Muscle layer of duodenum (tissue), 2 donors: ENCODE measurements around the gene OXSM.

Experiments
- H3K27ac ChIP-seq: one replicate; pipeline ENCODE4 v1.7.0; 2013; ENCODE audit warnings: mild to moderate bottlenecking, low read length
- H3K27me3 ChIP-seq: one replicate; pipeline ENCODE4 v1.7.0; 2013; ENCODE audit warnings: low read depth, mild to moderate bottlenecking, control low read depth, low read length
- H3K36me3 ChIP-seq, 2 donors: one replicate each; pipeline ENCODE4 v1.7.0; 2013; ENCODE audit warnings: low read length in 2 of 2, control low read depth in 1 of 2, mild to moderate bottlenecking in 1 of 2; ENCODE audit not compliant: insufficient read depth in 2 of 2, control insufficient read depth in 1 of 2
- H3K4me1 ChIP-seq, 2 donors: one replicate each; pipeline ENCODE4 v1.7.0; 2013; ENCODE audit warnings: low read length in 2 of 2, mild to moderate bottlenecking in 2 of 2, control low read depth in 1 of 2, moderate library complexity in 1 of 2; ENCODE audit not compliant: insufficient read depth in 2 of 2, control insufficient read depth in 1 of 2
- H3K4me3 ChIP-seq, 2 donors: one replicate each; pipeline ENCODE4 v1.7.0; 2013; ENCODE audit warnings: low read length in 2 of 2, low read depth in 1 of 2, mild to moderate bottlenecking in 1 of 2
- H3K9me3 ChIP-seq, 2 donors: one replicate each; pipeline ENCODE4 v1.7.0; 2013; ENCODE audit warnings: low read length in 2 of 2, control low read depth in 1 of 2, mild to moderate bottlenecking in 1 of 2; ENCODE audit not compliant: control insufficient read depth in 1 of 2
- donor health status: healthy.

OXSM gene

GRCh38 chr3:25834346-25834745, 44.5 kb downstream of the OXSM start:
- Histone ChIP-seq H3K36me3 (no peaks in the 10 kb centered on the region), H3K4me3 (no peak overlapping the region), H3K27me3 (no peaks in the 10 kb centered on the region), H3K9me3 (no peaks in the 10 kb centered on the region), H3K4me1 (no peaks in the 10 kb centered on the region), H3K27ac (no peak overlapping the region)

DNA sequence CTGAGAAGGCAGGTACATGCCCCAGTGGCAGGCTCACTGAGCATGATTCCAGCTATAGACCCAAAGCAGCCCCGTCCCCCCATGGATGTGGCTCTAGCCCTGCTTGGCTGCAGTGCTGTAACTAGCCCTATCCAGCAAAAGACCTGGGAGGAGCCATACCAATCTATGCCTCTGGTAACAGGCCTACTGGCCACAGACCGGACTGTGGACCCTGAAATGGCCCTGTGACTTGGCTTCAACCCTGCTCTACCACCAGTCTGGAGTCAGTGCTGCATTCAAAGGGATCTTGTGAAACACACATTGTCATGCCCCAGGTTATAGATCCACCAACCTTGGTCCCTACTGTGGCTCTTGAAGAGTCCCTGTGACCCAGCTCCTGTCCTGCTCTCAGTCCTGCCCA, 46.7 kb downstream of the OXSM start:
- no peaks in the 10 kb centered on the region for H3K27me3 ChIP-seq
- H3K36me3 ChIP-seq, result no peaks in the 10 kb centered on the region
- H3K4me3 ChIP-seq, result no peak overlapping the region
- H3K4me1 ChIP-seq, result no peaks in the 10 kb centered on the region
- no peak overlapping the region for H3K27ac ChIP-seq
- H3K9me3 ChIP-seq, result no peaks in the 10 kb centered on the region

DNA sequence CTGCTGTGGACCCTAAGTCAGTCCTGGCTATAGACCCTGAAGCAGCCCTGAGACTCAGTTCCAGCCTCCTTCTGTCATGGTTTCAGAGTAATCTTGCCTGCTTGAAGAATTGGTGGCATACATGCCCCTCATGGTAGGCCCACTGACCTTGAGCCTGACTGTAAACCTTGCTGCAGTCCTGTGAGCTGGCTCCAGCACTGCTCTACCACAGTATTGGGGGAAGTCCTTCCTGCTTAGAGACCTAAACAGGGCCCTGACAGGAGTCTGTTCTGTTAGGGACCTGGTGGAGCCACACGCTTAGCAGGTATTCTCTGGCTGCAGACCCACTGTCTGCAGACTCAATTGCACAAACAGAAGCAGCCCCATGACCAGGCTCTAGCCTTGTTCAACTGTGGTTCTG, 47.1 kb downstream of the OXSM start:
- Histone ChIP-seq H3K27me3 (no peaks in the 10 kb centered on the region), H3K4me3 (no peak overlapping the region), H3K27ac (no peak overlapping the region), H3K36me3 (no peaks in the 10 kb centered on the region), H3K4me1 (no peaks in the 10 kb centered on the region), H3K9me3 (no peaks in the 10 kb centered on the region)

DNA sequence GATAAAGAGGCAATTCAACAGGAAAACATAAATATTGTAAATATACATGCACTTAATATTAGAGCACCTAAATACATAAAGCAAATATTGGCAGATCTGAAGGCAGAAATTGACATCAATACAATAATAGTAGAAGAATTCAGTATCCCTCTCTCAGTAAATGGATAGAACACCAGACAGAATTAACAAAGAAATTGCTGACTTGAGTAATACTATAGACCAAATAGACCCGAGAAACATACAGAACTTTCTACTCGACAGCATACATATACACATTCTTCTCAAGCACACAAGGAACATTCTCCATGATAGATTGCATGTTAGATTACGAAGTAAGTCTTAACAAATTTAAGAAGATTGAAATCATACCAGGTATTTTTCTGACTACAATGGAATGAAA, 50.2 kb downstream of the OXSM start:
- Histone ChIP-seq H3K27me3 (no peaks in the 10 kb centered on the region), H3K36me3 (no peaks in the 10 kb centered on the region), H3K4me1 (no peaks in the 10 kb centered on the region), H3K9me3 (no peaks in the 10 kb centered on the region), H3K27ac (no peak overlapping the region), H3K4me3 (no peak overlapping the region)

GRCh38 chr3:25843332-25843731, 53.4 kb downstream of the OXSM start:
- Histone ChIP-seq H3K9me3 (no peaks in the 10 kb centered on the region), H3K4me1 (no peaks in the 10 kb centered on the region), H3K36me3 (no peaks in the 10 kb centered on the region), H3K27me3 (no peaks in the 10 kb centered on the region), H3K27ac (no peak overlapping the region), H3K4me3 (no peak overlapping the region)
